Mammary epithelial cell (primary cell): ENCODE data around the gene ANKS1B.

Experiments
- CTCF ChIP-seq, 2 donors: IDR thresholded peaks in 1 of 2; conservative IDR thresholded peaks in 1 of 2; 2 replicates each; pipeline ENCODE4 v1.5.1; 2011 to 2012; ENCODE audit warnings: inconsistent platforms in 2 of 2, low read length in 2 of 2, mild to moderate bottlenecking in 2 of 2, control low read depth in 1 of 2, low read depth in 1 of 2; ENCODE audit not compliant: insufficient read depth in 1 of 2; ENCODE audit errors: extremely low read depth in 1 of 2
- EZH2 ChIP-seq: IDR thresholded peaks from 2 replicates; pipeline ENCODE4 v1.6.1; 2012; ENCODE audit warnings: low read length, inconsistent platforms, borderline replicate concordance

GRCh38 chr12:98699586-98699985 is 1285.2 kb downstream of the ANKS1B start:
- no peak for TF ChIP-seq CTCF (conservative IDR thresholded peaks at IDR 0.05 in 1 of 2, IDR thresholded peaks at IDR 0.05 in 1 of 2; ENCODE audit: extremely low read depth in 1 of 2, insufficient read depth in 1 of 2, low read depth in 1 of 2, low read length in 2 of 2)
- no peak for TF ChIP-seq EZH2
